HEK293 (cell line): ENCODE measurements around the gene RHOF.

Experiments
- CTCF ChIA-PET: fragments of 350-600 bp; formaldehyde crosslinking; extraction: SDS; loops from one replicate; lab custom pipeline; 2021; ENCODE audit warnings: antibody characterized with exemption; lab: Yijun Ruan, JAX
- POLR2A ChIA-PET: fragments of 300-600 bp; formaldehyde crosslinking; extraction: SDS; loops from one replicate; lab custom pipeline; 2020; ENCODE audit warnings: antibody characterized with exemption, inconsistent platforms; lab: Yijun Ruan, JAX
- H3K27ac ChIP-seq: fragments of 200-500 bp; sonication (Bioruptor generic); 2 replicates; pipeline ENCODE4 v1.5.1; 2014; ENCODE audit warnings: low read depth, low read length, control low read depth, inconsistent platforms; ENCODE audit errors: extremely low read depth
- H3K36me3 ChIP-seq, 2 experiments: fragments of 200-500 bp in 1 of 2; sonication (Bioruptor generic) in 1 of 2; 1 replicate in 1 of 2; 2 replicates in 1 of 2; pipeline ENCODE4 v1.5.1; 2014 to 2017; ENCODE audit warnings: inconsistent platforms in 2 of 2, low read length in 2 of 2; ENCODE audit not compliant: control insufficient read depth in 2 of 2, insufficient read depth in 1 of 2
- H3K4me1 ChIP-seq: fragments of 200-500 bp; sonication (Bioruptor generic); 2 replicates; pipeline ENCODE4 v1.5.1; 2014; ENCODE audit warnings: mild to moderate bottlenecking, low read length, inconsistent platforms; ENCODE audit not compliant: control insufficient read depth, insufficient read depth
- H3K4me3 ChIP-seq: 2 replicates; pipeline ENCODE4 v1.5.1; 2011; ENCODE audit warnings: low read depth, mild to moderate bottlenecking, control low read depth, low read length, moderate library complexity
- H3K9me3 ChIP-seq: fragments of 200-500 bp; sonication (Bioruptor generic); 2 replicates; pipeline ENCODE4 v1.5.1; 2014; ENCODE audit warnings: low read depth, low read length, inconsistent platforms; ENCODE audit not compliant: control insufficient read depth, insufficient read depth
- BCL11A ChIP-seq: fragments of 450-650 bp; formaldehyde crosslinking; IDR thresholded peaks from 2 replicates; pipeline ENCODE4 v1.5.1; 2016; ENCODE audit warnings: low read depth, missing biosample characterization, missing genetic modification characterization
- HOXD13 ChIP-seq: sonication (generic); formaldehyde crosslinking; IDR thresholded peaks from 2 replicates; pipeline ENCODE4 v1.8.0; 2022; ENCODE audit warnings: missing genetic modification reagents, borderline replicate concordance
- MYNN ChIP-seq: fragments of 450-650 bp; formaldehyde crosslinking; IDR thresholded peaks from 2 replicates; pipeline ENCODE4 v1.5.1; 2016; ENCODE audit warnings: missing biosample characterization, missing genetic modification characterization, borderline replicate concordance
- OVOL3 ChIP-seq: fragments of 450-650 bp; formaldehyde crosslinking; IDR thresholded peaks from 2 replicates; pipeline ENCODE4 v1.5.1; 2016; ENCODE audit warnings: missing biosample characterization, missing genetic modification characterization
- SP2 ChIP-seq: fragments of 450-650 bp; formaldehyde crosslinking; IDR thresholded peaks from 2 replicates; pipeline ENCODE4 v1.5.1; 2016; ENCODE audit warnings: missing biosample characterization, missing genetic modification characterization
- ZBTB8A ChIP-seq: fragments of 450-650 bp; formaldehyde crosslinking; IDR thresholded peaks from 2 replicates; pipeline ENCODE4 v1.5.1; 2016; ENCODE audit warnings: missing biosample characterization, missing genetic modification characterization
- ZNF155 ChIP-seq: fragments of 450-650 bp; formaldehyde crosslinking; IDR thresholded peaks from 2 replicates; pipeline ENCODE4 v1.5.1; 2016; ENCODE audit warnings: missing biosample characterization, missing genetic modification characterization
- ZNF211 ChIP-seq: fragments of 450-650 bp; formaldehyde crosslinking; IDR thresholded peaks from 2 replicates; pipeline ENCODE4 v1.5.1; 2016; ENCODE audit warnings: low read depth, missing biosample characterization, missing genetic modification characterization
- ZNF221 ChIP-seq: fragments of 450-650 bp; formaldehyde crosslinking; IDR thresholded peaks from 2 replicates; pipeline ENCODE4 v1.5.1; 2017; ENCODE audit warnings: missing biosample characterization, missing genetic modification characterization, borderline replicate concordance
- ZNF324 ChIP-seq: fragments of 450-650 bp; formaldehyde crosslinking; IDR thresholded peaks from 2 replicates; pipeline ENCODE4 v1.5.1; 2016; ENCODE audit warnings: missing biosample characterization, missing genetic modification characterization
- ZNF610 ChIP-seq: fragments of 450-650 bp; formaldehyde crosslinking; IDR thresholded peaks from 2 replicates; pipeline ENCODE4 v1.5.1; 2016; ENCODE audit warnings: missing biosample characterization, missing genetic modification characterization, borderline replicate concordance
- ZNF670 ChIP-seq: fragments of 450-650 bp; formaldehyde crosslinking; IDR thresholded peaks from 2 replicates; pipeline ENCODE4 v1.5.1; 2016; ENCODE audit warnings: missing biosample characterization, missing genetic modification characterization, low read depth
- ZNF785 ChIP-seq: fragments of 450-650 bp; formaldehyde crosslinking; IDR thresholded peaks from 2 replicates; pipeline ENCODE4 v1.5.1; 2016; ENCODE audit warnings: missing biosample characterization, missing genetic modification characterization
- TF ChIP-seq, protein P1 (sequence below): fragments of 450-650 bp; formaldehyde crosslinking; optimal IDR thresholded peaks from 2 replicates; pipeline ENCODE3; 2016; ENCODE audit warnings: missing biosample characterization, mild to moderate bottlenecking, missing genetic modification characterization
- TF ChIP-seq, protein P2 (sequence below): fragments of 450-650 bp; formaldehyde crosslinking; IDR thresholded peaks from 2 replicates; pipeline ENCODE4 v1.5.1; 2016; ENCODE audit warnings: missing biosample characterization, missing genetic modification characterization
- TF ChIP-seq, protein P3 (sequence below): fragments of 450-650 bp; formaldehyde crosslinking; IDR thresholded peaks from 2 replicates; pipeline ENCODE4 v1.5.1; 2016; ENCODE audit warnings: missing biosample characterization, missing genetic modification characterization
- TF ChIP-seq, protein P4 (sequence below): fragments of 450-650 bp; formaldehyde crosslinking; IDR thresholded peaks from 2 replicates; pipeline ENCODE4 v1.5.1; 2016; ENCODE audit warnings: missing biosample characterization, missing genetic modification characterization
- TF ChIP-seq, protein P5 (sequence below): fragments of 450-650 bp; formaldehyde crosslinking; IDR thresholded peaks from 2 replicates; pipeline ENCODE4 v1.5.1; 2016; ENCODE audit warnings: missing biosample characterization, missing genetic modification characterization
- TF ChIP-seq, protein P6 (sequence below): fragments of 450-650 bp; formaldehyde crosslinking; IDR thresholded peaks from 2 replicates; pipeline ENCODE4 v1.5.1; 2017; ENCODE audit warnings: missing biosample characterization, missing genetic modification characterization
- TF ChIP-seq, protein P7 (sequence below): fragments of 450-650 bp; formaldehyde crosslinking; IDR thresholded peaks from 2 replicates; pipeline ENCODE4 v1.5.1; 2017; ENCODE audit warnings: missing biosample characterization, missing genetic modification characterization
- TF ChIP-seq, protein P8 (sequence below): IDR thresholded peaks from 2 replicates; pipeline ENCODE4 v1.6.1; 2011; ENCODE audit warnings: mild to moderate bottlenecking, low read depth, low read length, borderline replicate concordance

The RHOF gene

DNA sequence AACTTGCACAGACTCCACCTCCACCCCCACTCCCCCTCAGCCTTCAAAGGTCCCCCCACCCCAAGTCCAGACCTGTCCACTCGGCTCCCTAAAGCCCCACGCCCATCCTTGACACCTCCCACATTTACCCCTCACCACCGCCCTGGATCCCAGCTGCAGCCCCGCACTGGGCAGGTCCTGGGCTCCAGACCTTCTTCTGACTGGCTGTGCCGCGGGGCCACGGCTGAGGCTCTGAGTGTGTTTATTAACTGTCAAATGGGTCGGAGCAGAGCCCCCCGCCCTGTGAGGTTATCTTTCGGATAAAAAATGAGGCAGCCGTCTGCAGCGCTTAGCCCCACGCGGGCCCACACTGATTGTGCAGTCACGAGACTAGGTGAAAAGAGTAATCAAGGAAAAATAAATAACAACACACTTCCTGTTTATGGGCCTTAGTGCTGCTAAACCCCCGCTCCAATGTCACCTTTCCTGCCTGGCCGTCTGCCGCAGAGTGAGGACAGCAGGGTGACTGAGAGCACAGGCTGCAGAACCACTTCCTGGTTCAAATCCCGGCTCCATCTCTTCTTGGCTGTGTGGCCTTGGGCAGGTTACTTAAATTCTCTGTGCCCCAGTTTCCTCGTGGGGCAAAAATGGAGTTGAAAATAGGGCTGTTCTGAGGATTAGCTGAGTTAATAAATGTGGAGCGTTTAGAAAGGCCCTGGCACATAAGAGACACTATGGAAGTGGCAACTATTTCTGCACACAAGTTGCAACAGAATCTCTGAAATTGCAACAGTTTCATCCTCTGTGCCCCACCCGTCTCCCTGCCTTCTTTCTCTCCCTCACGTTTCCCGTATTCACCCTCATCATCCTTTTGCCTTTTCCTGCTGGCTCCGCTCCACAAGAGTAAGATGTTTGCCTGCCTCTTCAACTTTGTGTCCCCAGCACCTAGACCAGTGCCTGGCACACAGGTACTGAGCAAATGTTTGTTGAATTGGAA, 19.7 kb upstream of the RHOF start (continued):
- no peak for TF ChIP-seq OVOL3

DNA sequence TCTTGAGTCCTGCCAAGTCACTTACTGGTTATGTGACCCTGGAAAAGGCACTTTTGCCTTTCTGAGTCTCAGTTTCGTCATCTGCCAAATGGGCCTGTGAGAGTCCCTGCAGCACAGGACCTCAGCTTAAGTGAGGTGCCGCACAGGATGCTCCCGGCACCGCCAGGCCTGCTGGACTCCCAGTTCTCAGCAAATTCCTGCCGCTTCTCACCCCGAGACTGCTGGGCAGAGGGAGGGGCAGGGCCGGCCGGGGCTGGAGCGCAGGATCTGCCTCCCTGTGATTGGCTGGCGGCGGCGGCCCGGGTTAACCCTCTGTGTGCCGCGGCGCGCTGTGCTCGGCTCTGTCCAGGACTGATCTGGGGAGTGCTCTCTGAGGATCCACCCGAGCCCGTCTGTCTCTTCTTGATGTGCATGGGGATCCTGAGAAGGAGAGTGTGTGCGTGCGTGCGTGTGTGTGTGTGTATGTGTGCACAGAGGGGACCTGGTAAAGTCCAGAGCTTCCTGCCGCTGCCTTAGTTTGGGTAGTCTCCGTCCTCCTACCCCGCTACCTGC, 18.9 kb upstream of the RHOF start:
- Histone ChIP-seq H3K4me1 (peaks cover 5% of the 10 kb centered on the region; the same call in 1 of the 2 replicates), H3K27ac (peak overlapping the region; percentile 34; the same call in 1 of the 2 replicates), H3K9me3 (no peaks in the 10 kb centered on the region), H3K36me3 (peaks cover 21 to 88% of the 10 kb centered on the region in 2 experiments), H3K4me3 (peak overlapping the region; percentile 20)
- ChIA-PET CTCF (interaction anchor here (0.6 to 15.1 kb wide), 25 partner anchors 8 to 115 kb away, joined by 3 to 393 read pairs (median 5); partner anchors contain the start of gene RHOF), POLR2A (interaction anchor here (1.4 to 7.5 kb wide), 4 partner anchors 10 to 76 kb away, joined by 3 to 165 read pairs (median 15); partner anchors contain the start of genes PSMD9 and RHOF)
- TF ChIP-seq HOXD13 (CRISPR knock-in tag) = no peak
- TF ChIP-seq, protein P1, sequence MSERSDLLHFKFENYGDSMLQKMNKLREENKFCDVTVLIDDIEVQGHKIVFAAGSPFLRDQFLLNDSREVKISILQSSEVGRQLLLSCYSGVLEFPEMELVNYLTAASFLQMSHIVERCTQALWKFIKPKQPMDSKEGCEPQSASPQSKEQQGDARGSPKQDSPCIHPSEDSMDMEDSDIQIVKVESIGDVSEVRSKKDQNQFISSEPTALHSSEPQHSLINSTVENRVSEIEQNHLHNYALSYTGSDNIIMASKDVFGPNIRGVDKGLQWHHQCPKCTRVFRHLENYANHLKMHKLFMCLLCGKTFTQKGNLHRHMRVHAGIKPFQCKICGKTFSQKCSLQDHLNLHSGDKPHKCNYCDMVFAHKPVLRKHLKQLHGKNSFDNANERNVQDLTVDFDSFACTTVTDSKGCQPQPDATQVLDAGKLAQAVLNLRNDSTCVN = peak; percentile 34
- TF ChIP-seq ZNF155 (tag by site-specific recombination) = no peak
- TF ChIP-seq, protein P2, sequence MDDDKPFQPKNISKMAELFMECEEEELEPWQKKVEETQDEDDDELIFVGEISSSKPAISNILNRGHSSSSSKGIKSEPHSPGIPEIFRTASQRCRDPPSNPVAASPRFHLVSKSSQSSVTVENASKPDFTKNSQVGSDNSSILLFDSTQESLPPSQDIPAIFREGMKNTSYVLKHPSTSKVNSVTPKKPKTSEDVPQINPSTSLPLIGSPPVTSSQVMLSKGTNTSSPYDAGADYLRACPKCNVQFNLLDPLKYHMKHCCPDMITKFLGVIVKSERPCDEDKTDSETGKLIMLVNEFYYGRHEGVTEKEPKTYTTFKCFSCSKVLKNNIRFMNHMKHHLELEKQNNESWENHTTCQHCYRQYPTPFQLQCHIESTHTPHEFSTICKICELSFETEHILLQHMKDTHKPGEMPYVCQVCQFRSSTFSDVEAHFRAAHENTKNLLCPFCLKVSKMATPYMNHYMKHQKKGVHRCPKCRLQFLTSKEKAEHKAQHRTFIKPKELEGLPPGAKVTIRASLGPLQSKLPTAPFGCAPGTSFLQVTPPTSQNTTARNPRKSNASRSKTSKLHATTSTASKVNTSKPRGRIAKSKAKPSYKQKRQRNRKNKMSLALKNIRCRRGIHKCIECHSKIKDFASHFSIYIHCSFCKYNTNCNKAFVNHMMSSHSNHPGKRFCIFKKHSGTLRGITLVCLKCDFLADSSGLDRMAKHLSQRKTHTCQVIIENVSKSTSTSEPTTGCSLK (tag by site-specific recombination) = no peak
- peak; percentile 75 for TF ChIP-seq ZBTB8A (tag by site-specific recombination)
- TF ChIP-seq ZNF785 = 0 out of 2 replicates have a peak, but pooled peaks have one; percentile 38
- TF ChIP-seq, protein P3, sequence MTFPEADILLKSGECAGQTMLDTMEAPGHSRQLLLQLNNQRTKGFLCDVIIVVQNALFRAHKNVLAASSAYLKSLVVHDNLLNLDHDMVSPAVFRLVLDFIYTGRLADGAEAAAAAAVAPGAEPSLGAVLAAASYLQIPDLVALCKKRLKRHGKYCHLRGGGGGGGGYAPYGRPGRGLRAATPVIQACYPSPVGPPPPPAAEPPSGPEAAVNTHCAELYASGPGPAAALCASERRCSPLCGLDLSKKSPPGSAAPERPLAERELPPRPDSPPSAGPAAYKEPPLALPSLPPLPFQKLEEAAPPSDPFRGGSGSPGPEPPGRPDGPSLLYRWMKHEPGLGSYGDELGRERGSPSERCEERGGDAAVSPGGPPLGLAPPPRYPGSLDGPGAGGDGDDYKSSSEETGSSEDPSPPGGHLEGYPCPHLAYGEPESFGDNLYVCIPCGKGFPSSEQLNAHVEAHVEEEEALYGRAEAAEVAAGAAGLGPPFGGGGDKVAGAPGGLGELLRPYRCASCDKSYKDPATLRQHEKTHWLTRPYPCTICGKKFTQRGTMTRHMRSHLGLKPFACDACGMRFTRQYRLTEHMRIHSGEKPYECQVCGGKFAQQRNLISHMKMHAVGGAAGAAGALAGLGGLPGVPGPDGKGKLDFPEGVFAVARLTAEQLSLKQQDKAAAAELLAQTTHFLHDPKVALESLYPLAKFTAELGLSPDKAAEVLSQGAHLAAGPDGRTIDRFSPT (tag by site-specific recombination) = no peak
- TF ChIP-seq, protein P4, sequence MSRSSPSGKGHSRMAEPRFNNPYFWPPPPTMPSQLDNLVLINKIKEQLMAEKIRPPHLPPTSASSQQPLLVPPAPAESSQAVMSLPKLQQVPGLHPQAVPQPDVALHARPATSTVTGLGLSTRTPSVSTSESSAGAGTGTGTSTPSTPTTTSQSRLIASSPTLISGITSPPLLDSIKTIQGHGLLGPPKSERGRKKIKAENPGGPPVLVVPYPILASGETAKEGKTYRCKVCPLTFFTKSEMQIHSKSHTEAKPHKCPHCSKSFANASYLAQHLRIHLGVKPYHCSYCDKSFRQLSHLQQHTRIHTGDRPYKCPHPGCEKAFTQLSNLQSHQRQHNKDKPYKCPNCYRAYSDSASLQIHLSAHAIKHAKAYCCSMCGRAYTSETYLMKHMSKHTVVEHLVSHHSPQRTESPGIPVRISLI (tag by site-specific recombination) = no peak
- TF ChIP-seq MYNN = no peak
- TF ChIP-seq, protein P5, sequence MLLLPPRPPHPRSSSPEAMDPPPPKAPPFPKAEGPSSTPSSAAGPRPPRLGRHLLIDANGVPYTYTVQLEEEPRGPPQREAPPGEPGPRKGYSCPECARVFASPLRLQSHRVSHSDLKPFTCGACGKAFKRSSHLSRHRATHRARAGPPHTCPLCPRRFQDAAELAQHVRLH (tag by site-specific recombination) = 0 out of 2 replicates have a peak, but pooled peaks have one; percentile 38
- no peak for TF ChIP-seq ZNF221 (tag by site-specific recombination)
- TF ChIP-seq, protein P6, sequence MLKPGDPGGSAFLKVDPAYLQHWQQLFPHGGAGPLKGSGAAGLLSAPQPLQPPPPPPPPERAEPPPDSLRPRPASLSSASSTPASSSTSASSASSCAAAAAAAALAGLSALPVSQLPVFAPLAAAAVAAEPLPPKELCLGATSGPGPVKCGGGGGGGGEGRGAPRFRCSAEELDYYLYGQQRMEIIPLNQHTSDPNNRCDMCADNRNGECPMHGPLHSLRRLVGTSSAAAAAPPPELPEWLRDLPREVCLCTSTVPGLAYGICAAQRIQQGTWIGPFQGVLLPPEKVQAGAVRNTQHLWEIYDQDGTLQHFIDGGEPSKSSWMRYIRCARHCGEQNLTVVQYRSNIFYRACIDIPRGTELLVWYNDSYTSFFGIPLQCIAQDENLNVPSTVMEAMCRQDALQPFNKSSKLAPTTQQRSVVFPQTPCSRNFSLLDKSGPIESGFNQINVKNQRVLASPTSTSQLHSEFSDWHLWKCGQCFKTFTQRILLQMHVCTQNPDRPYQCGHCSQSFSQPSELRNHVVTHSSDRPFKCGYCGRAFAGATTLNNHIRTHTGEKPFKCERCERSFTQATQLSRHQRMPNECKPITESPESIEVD (tag by site-specific recombination) = no peak
- no peak; the same call in 1 of the 2 replicates for TF ChIP-seq BCL11A (tag by site-specific recombination)
- no peak for TF ChIP-seq ZNF670 (tag by site-specific recombination)
- TF ChIP-seq ZNF610 (tag by site-specific recombination) = no peak; the same call in 1 of the 2 replicates
- TF ChIP-seq ZNF211 (tag by site-specific recombination) = no peak
- TF ChIP-seq ZNF324 (tag by site-specific recombination) = peak; percentile 35; the same call in 1 of the 2 replicates
- TF ChIP-seq, protein P7, sequence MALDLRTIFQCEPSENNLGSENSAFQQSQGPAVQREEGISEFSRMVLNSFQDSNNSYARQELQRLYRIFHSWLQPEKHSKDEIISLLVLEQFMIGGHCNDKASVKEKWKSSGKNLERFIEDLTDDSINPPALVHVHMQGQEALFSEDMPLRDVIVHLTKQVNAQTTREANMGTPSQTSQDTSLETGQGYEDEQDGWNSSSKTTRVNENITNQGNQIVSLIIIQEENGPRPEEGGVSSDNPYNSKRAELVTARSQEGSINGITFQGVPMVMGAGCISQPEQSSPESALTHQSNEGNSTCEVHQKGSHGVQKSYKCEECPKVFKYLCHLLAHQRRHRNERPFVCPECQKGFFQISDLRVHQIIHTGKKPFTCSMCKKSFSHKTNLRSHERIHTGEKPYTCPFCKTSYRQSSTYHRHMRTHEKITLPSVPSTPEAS (tag by site-specific recombination) = 0 out of 2 replicates have a peak, but pooled peaks have one; percentile 18
- TF ChIP-seq SP2 (tag by site-specific recombination) = peak; percentile 27; the same call in 1 of the 2 replicates
- TF ChIP-seq, protein P8, sequence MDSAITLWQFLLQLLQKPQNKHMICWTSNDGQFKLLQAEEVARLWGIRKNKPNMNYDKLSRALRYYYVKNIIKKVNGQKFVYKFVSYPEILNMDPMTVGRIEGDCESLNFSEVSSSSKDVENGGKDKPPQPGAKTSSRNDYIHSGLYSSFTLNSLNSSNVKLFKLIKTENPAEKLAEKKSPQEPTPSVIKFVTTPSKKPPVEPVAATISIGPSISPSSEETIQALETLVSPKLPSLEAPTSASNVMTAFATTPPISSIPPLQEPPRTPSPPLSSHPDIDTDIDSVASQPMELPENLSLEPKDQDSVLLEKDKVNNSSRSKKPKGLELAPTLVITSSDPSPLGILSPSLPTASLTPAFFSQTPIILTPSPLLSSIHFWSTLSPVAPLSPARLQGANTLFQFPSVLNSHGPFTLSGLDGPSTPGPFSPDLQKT = no peak
